ENCODE results near the gene FAM193B.
"Not testable (repeated sequence)": the region's sequence is repeated elsewhere in the genome, so short reads cannot be mapped to it uniquely, and the experiment has no call there.

Gene FAM193B

DNA sequence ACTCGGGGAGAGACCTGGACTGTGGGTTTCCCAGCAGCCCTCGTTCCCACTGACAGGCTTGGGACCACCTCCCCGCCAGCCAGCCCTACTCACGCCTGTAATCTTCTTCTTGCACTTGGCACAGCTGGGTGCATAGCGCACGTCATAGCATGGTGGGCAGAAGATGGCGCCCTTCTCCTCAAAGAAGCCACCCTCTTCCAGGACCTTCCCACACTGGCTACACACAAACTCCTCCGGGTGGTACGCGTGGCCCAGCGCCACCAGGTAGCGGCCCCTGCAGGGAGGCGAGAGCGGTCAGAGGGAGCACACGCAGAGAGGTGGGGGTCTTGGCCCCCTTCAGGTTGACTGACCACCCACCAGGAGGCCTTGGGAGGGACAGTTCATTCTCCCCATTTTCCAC, 66.4 kb downstream of the FAM193B start:
- no peak overlapping the region for H3K4me3 ChIP-seq (ENCODE audit: low read depth, low read length)

DNA sequence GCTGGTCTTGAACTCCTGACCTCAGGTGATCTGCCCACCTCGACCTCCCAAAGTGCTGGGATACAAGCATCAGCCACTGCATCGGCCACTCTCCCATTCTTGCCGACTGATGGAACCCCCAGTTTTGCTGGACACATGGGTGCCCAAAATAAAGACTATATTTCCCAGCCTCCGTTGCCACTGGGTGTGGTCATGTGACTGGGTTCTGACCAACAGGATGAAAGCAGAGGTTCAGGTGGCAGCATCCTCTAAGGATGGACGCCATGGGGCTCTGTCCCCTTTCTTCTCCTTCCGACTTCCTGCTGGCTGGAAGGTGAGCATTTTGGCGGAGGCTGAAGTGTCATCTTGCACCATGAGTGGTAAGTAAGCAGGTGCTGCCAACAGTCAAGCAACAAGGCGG, 67.2 kb downstream of the FAM193B start:
- no peak overlapping the region for H3K4me3 ChIP-seq (ENCODE audit: low read depth, low read length)

DNA sequence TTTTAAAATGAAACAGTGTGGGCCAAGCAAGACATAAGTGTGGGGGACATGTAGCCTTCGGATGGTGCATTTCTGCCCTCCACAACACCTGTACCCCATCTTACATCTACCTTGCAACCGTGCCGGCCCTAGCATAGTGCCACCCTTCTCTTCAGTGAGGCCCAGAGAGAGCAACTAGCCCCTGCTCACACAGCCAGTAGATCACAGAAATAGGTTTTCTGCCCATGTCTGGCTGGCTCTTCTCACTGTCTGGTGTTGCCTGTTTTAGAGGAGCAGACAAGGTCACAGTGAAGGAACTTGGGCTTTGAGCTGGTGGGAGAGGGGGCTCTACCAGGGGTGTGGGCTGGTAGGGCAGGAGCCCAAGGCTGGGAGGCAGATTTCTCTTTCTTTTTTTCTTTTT, 68.1 kb downstream of the FAM193B start:
- H3K4me3 ChIP-seq (ENCODE audit: low read depth, low read length): no peak overlapping the region

DNA sequence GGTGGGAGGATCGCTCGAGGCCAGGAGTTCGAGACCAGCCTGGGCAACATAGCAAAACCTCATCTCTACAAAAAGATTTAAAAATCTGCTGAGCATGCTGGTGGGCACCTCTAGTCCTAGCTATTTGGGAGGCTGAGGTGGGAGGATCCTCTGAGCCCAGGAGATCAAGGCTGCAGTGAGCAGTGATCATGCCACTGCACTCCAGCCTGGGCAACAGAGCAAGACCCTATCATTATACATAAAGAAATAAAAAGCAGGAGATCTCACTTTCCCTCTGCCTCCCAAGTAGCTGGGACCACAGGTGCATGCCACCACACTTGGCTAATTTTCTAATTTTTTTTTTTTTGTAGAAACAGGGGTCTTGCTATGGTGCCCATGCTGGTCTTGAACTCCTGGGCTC, 68.6 kb downstream of the FAM193B start:
- H3K4me3 ChIP-seq (ENCODE audit: low read depth, low read length): not testable (repeated sequence)

DNA sequence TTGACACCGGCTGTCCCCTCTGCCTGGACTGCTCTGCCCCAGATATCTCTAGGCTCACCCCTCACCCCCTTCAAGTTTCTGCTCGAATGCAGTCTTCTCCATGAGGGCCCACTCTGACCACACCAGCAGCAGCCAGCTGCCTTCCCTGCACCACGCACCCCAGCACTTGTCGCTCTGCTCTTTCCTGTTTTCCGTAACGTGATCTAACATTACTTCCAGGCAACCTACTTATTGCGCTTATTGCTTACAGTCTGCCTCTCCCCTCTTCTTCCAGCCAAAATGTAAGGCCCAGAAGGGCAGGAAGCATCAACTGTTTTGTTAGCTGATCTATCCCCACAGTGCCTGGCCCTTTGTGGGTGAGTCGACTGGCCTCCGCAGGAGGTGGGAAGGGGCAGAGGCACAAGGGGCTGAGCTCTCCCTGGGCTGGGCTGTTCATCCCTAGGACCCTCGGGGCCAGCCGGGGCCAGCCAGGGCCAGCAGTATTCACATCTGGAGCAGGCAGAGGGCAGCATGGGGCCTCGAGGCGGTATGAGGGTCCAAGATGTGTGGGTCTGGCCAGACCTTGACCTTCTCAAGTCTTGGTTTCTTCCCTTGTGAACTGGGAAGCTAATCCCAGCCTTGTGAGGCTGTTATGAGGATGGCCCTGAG, 69.3 kb downstream of the FAM193B start:
- no peak overlapping the region for H3K4me3 ChIP-seq (ENCODE audit: low read depth, low read length)

DNA sequence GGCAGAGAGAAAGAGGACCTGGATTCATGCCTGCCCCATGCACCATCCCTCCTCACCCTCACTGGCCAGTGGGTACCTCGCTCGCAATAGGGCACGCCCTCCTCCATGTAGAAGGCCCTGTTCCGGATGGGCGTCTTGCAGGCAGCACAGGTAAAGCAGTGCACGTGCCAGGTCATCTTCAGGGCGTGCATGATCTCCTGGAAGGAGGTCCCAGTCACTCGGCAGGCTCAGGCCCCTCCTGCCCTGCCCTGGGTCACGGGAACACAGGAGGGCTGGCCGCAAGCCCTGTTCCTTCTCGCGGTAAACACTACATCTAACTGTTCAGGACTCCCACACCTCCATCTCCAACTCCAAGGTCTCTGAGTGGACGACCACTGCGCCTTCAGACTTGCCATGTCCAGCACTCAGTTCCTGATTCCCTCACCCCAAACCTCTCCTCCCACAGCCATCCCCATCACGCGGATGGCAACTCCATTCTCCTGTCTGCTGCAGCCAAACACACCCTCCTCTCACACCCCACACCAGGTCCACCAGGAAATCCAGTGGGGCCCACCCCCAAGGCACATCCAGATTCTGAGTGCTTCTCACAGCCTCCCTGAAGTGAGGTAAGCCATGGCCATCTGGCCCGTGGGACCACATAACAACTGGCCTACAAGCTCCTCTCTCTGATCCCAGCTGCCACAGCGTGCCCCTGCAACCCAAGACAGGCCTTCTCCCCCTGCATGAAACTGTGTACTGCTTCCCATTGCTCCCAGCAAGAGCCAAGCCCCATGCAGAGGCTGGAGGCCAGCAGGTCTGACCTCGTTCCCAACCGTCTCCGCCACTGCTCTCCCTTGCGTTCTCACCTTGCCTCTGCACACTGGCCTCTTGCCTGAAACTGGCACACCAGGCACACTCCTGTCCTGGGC, 70.1 kb downstream of the FAM193B start:
- no peak overlapping the region for H3K4me3 ChIP-seq (ENCODE audit: low read depth, low read length)

DNA sequence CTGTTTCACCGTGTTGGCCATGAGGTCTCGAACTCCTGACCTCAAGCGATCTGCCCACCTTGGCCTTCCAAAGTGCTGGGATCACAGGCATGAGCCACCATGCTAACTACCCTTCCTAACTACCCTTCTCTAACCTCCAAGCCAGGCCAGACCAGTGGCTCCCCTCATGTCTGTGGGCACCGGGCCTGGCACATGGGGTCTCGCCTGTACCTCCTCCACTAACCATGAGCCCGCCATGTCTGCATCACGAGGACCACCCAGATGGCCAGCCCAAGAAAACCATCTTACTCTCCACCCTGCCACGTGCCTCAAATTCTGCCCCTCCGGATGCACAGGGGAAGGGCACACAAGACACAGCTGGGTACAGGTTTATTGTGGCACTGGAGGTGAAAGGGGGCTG, 71.3 kb downstream of the FAM193B start:
- H3K4me3 ChIP-seq (ENCODE audit: low read depth, low read length): no peak overlapping the region

DNA sequence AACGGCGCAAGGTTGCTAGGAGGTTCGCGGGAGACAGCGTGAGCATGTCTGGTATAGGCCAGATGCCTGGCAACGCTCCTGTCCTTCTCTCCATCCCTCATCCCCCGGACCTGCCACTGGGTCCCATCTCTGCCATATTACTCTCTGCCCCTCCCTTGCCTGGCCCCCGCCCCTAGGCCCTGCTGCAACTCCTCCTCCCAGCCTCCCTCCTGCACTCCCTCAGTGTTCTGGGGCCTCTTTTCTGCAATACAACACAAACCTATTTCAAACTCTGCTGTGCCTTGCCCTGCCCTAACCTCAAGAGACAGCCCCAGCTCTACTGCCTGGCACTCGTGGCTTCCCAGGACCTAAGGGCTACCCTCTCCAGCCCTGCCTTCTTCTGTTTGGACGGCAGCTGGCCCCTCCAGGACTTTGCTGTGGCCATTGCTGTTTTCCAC, 72.0 kb downstream of the FAM193B start:
- no peak overlapping the region for H3K4me3 ChIP-seq (ENCODE audit: low read depth, low read length)

DNA sequence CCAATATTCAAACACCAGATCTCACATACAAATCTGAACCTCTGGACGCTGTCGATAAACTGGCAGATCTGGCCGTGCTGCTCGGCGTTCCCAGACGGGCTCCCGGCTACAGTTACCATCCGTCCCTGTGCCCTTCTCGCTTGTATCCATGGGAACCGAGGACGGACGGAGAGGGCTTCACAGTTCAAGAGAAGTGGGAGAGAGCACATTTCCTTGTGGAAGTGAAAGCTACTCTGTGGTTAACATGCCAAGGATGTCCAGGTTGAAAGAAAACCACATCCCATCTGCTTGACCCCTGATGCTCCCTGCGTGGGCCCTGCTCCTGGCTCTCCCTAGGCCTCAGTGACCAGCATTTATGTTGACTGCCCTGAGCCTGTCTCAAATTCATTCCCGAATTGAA, 74.6 kb downstream of the FAM193B start:
- H3K4me3 ChIP-seq (ENCODE audit: low read depth, low read length): no peak overlapping the region

DNA sequence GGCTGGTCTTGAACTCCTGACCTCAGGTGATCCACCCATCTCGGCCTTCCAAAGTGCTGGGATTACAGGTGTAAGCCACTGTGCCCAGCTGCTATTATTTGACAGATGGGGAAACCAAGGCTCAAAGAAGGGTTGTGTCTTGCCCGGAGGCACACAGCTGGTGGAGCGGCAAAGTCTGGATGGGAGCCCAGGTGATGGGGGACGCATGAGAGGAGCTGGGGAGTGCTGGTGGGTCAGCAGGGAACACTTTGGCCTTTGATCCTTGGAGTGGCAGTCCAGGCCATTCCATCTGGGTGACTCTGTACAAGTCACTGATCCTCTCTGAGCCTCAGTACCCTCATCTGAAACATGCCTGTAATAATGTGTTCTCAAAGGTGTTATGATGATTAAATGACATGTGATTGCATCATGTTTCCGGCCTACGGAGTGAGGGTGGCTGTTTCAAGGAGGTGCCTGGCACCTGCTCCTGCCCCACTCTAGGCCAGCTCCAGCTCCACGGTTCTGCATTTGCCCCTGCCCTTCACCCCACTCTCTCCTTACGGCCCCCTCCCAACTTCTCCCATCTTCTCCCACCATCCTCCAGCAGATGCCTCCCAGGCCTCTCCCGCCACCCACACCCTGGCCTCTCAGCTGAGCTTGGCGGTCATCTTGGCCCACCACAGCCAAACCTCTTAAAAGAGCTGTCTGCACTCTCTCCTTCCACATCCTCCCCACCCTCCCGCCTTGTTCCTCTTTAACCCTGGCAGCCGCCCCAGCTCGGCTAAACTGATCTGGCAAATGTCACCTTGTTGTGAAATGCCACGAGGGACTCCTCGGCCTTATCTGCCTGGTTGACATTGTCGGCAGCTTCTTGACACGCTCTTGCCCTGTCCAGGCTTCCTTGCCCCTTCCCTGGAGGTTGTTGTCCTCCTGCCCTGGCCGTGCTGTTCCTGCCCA, 75.4 kb downstream of the FAM193B start:
- H3K4me3 ChIP-seq (ENCODE audit: low read depth, low read length): no peak overlapping the region

DNA sequence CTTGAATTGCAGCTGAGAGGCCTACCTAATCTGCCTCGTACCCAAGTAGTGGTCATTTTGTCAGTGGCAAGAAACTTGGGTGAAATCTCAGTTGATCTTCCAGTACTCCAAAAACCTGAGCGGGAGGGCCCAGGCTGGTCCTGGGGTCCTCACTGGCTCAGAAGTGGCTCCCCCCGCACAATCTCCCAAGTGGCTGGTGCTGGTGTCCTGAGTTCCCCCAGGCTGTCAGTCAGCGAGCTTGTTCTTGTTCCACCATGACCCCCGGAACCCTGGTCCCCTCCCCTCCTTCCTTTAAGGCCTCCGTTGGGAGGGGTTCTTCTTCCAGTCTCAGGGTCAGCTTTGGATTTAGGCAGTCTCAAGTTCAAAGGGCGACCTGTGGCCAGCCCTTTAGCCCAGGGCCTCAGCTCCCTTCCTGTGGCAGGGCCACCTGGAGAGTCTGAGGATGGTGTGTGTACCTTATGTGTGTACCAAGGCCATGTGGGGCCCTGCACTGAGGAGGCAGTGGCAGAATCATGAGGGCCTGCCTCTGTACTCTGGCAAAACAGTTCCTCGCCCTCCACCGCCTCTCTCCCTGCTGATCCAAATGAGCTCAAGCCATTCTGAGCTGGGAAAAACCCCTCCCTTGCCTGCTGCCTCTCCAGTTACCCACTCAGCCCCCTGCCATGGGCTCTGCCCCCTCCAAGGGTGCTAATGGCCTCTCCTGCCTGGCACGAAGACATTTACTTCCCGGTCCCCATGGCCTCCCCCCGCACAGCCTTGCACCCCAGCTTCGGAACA, 76.5 kb downstream of the FAM193B start:
- H3K4me3 ChIP-seq (ENCODE audit: low read depth, low read length): no peak overlapping the region

DNA sequence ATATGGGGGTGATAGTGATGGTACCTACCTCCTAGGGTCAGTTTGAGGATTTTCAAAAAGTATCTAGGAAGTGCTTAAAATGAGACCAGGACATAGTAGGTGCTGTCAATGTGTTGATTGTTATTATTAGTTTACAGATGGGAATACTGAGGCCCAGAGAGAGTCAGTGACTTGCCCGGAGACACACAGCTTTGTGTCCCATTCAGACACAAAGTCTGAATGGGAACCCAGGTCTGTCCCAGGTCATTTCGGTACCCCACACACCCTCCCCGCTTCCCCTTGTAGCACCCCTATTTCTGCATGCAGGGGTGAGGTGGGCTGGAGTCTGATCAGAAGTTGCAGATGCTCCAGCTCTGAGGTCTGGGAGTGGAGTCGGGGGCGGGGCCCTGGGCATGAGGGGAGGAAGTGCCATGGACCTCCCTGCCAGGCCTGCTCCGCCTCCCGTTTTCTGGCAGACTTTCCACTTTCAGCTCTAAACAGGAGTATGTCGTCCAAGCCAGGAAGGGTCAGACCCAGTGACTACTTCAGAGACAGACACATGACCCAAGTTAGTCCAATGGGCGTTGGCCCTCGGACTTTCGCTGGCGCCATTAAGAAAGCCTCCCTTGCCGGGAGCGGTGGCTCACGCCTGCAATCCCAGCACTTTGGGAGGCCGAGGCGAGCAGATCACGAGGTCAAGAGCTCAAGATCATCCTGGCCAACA, 77.7 kb downstream of the FAM193B start:
- no peak overlapping the region for H3K4me3 ChIP-seq (ENCODE audit: low read depth, low read length)

DNA sequence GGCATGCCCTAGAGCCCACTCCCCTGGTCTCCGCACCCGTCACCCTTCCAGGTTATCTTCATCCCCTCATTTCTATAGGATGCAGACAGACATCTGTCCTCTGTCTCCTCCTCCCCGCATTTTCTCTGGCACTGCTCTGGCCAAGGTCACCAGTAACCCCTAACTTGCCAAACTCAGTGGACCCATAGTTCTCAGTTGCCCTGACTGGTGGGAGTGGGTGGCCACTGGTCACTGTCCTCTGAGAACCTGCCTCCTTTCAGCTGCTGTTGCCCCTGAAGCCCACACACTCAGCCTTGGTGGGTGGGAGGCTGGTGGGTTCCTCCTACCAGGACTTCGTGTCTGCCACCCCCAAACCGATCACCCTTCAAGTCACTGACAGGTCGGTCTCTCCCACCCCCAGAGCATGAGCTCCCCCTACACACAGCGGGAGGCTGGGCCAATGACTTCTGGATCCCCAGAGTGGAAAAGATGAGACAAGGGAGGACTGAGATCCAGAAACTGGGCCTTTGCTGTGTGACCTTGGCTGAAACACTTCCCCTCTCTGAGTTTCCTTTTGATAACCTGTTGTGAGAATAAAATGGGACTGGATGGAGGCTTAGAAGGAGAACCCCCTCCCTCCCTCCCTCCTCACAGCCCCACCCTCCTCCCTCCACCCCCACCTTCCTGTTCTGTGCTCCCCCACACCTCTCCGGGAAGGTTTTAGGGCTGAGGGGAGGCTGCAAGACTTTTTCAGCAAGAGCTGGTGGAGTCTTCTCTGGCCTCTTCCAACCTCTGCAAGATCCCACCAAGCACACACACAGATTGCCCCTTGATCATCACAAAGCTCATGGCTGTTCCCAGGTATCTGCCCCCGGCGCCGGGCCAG, 78.6 kb downstream of the FAM193B start:
- no peak overlapping the region for H3K4me3 ChIP-seq (ENCODE audit: low read depth, low read length)

DNA sequence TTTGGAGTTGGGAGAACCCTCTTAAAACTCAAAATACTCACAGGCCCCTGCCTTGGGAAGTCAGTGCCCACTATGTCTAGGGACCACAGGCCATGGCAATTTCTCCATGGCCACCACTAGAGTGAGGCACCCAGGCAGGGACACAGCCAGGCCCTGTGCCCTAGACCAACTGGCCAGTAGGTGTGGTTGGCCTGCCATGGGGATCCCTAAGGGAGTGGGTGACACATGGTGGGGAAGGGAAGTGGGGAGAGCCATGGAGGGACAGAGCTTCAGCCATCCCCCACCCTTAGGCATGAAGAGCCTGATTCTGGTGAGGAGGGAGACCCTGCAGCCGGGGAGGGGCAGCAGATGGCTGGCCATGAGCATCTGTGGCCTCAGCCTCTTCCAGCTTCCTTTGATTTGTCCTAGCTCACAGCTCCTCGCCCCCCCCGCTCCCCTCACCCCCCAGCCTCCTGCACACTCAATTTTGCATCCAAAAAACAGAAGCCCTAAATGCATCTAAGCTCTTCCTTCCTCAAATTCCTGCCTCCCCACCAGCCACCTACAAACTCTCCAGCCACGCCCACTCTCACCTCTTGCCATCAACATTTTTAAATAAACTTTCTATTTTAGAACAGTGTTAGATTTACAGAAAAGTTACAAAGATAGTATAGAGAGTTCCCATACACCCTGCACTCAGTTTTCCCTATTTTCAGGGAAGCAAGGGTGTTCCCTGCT, 79.4 kb downstream of the FAM193B start:
- no peak overlapping the region for H3K4me3 ChIP-seq (ENCODE audit: low read depth, low read length)

DNA sequence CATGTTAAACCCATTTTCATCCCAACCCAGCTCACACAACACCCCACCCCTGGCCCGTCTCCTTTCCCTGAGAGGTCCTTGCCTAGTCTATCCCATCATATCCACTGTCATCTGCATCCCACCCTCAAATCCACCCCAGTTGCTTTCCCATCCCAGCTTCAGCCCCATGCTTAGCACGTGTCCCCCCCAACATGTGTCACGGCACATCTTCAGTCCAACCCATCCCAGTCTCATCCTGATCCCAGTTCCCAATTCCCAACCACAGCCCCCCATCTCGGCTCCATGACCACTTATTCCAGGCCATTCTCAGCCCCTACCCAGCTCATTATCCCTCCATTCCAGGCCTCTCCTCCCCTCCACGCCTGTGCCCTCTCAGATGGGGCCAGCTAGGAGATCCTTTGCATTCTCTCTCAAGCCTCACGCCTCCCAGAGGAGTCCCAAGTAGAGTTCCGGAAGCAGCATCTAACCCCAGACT, 80.3 kb downstream of the FAM193B start:
- H3K4me3 ChIP-seq (ENCODE audit: low read depth, low read length): no peak overlapping the region

DNA sequence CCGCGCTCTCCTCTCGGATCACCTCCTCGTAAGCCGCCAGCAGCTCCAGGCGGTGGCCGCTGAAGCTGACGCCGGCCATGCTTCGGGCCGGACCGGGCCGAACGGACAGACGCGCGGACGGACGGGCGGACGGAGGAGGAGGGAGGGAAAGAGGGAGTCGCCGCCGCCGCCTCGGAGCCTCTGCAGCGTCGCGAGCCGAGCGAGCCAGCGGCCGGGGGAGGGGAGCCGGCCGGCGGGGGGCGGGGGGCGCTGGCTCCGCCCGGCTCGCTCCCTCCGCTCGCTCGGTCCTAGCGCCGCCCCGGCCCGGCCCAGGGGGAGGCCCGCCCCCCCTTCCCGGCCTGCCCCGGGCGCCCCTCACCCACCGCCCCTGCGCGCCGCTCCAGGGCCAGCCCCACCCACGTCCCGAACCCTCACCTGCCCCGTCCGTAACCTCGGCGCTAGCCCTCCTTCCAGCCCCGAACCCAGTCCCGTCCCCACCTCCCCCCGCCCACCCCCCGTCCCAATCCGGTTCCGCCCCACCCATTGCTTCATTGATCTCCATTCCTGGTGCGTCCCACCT, 80.8 kb downstream of the FAM193B start, which contains the start of gene DBN1:
Gene DBN1, minus strand, starts transcription at position 192 of the 559 bp plus-strand sequence. Its CDS starts 113 bp downstream, at position 79.
- peak within 1 kb of the TSS; percentile 57 for H3K4me3 ChIP-seq (ENCODE audit: low read depth, low read length)
